CD4-positive, alpha-beta T cell (primary cell): ENCODE results near the gene PLEK. TPM values are rescaled to one million over a fixed set of nuclear protein-coding genes. Genes with fewer than 3 reads are reported as not detected.

Experiments
- ATAC-seq: fragments of 200-7000 bp; cut with Tn5 transposase; one replicate; pipeline ENCODE4 v1.10.0; 2022; ENCODE audit warnings: mild to moderate bottlenecking; ENCODE audit not compliant: poor library complexity
- CTCF ChIA-PET: fragments of 350-600 bp; sonication (Branson Sonifier 250); formaldehyde crosslinking; loops from one replicate; lab custom pipeline; 2021; ENCODE audit warnings: antibody characterized with exemption, inconsistent platforms; lab: Charles Lee
- POLR2A ChIA-PET: fragments of 350-600 bp; sonication (Branson Sonifier 250); formaldehyde crosslinking; loops from one replicate; lab custom pipeline; 2021; ENCODE audit warnings: antibody characterized with exemption, inconsistent platforms; lab: Charles Lee
- DNase-seq, 14 experiments: peaks; one replicate each; pipeline ENCODE4 v3.0.0-alpha.2; 2013 to 2020; ENCODE audit warnings: mixed read lengths in 2 of 14
- H3K27ac ChIP-seq, 2 donors: one replicate each; pipeline versions ENCODE4 v1.5.1 to v1.7.0; 2013; ENCODE audit warnings: low read length in 2 of 2, low read depth in 1 of 2, mild to moderate bottlenecking in 1 of 2
- H3K27me3 ChIP-seq, 2 experiments: 1 replicate in 1 of 2; 2 replicates in 1 of 2; pipeline versions ENCODE4 v1.6.1 to v1.7.0; 2013; ENCODE audit warnings: low read length in 2 of 2, control low read depth in 1 of 2, mild to moderate bottlenecking in 1 of 2, moderate library complexity in 1 of 2; ENCODE audit not compliant: insufficient read depth in 2 of 2, control insufficient read depth in 1 of 2
- H3K36me3 ChIP-seq: one replicate; pipeline ENCODE4 v1.6.1; 2013; ENCODE audit warnings: low read length, control low read depth; ENCODE audit not compliant: insufficient read depth
- H3K4me1 ChIP-seq: one replicate; pipeline ENCODE4 v1.6.1; 2013; ENCODE audit warnings: low read length, control low read depth; ENCODE audit not compliant: insufficient read depth
- H3K4me3 ChIP-seq: one replicate; pipeline ENCODE4 v1.5.1; 2013; ENCODE audit warnings: mild to moderate bottlenecking, low read length, moderate library complexity
- H3K9me3 ChIP-seq, 2 experiments: 1 replicate in 1 of 2; 2 replicates in 1 of 2; pipeline versions ENCODE4 v1.6.1 to v1.7.0; 2013; ENCODE audit warnings: low read length in 2 of 2, mild to moderate bottlenecking in 2 of 2, control low read depth in 1 of 2, moderate library complexity in 1 of 2; ENCODE audit not compliant: control insufficient read depth in 1 of 2, insufficient read depth in 1 of 2
- H3K27ac Mint-ChIP-seq: one replicate; pipeline ENCODE4 v1.8.0; 2020; ENCODE audit warnings: mixed read lengths
- H3K27me3 Mint-ChIP-seq: one replicate; pipeline ENCODE4 v1.8.0; 2021; ENCODE audit warnings: mixed read lengths
- H3K36me3 Mint-ChIP-seq: one replicate; pipeline ENCODE4 v1.8.0; 2021; ENCODE audit warnings: low read depth, mixed read lengths
- H3K4me1 Mint-ChIP-seq: one replicate; pipeline ENCODE4 v1.8.0; 2021; ENCODE audit warnings: low read depth, mixed read lengths
- H3K4me3 Mint-ChIP-seq: one replicate; pipeline ENCODE4 v1.8.0; 2020; ENCODE audit warnings: mild to moderate bottlenecking, mixed read lengths
- H3K9me3 Mint-ChIP-seq: one replicate; pipeline ENCODE4 v1.8.0; 2020; ENCODE audit warnings: mixed read lengths
- intact Hi-C, 2 experiments: fragments of 100-400 bp; cut with DNase I in 1 of 2; cut with micrococcal nuclease in 1 of 2; formaldehyde crosslinking; loops; one replicate each; pipeline versions ENCODE4 v1.15.1 to v1.9.0; 2023 to 2025; cut with DNase I, micrococcal nuclease
- total RNA-seq, 174 experiments: library from RNA in 2 of 174; stranded (reverse) in 2 of 174; gene quantifications; one replicate each; pipeline ENCODE4 v1.2.3 and lab custom pipeline; 2021 to 2026
- TF ChIP-seq, protein P1 (sequence below): fragments of 200-600 bp; IDR thresholded peaks from one replicate; pipeline ENCODE4 v1.8.0; 2022; ENCODE audit warnings: antibody characterized with exemption, mild to moderate bottlenecking

Gene PLEK
- total RNA-seq, 2 experiments from 2014 or later, result 5.3 to 6.3 TPM

- ChIA-PET POLR2A (no interaction called here), CTCF (no interaction called here)
- Mint-ChIP-seq H3K36me3 (no peaks in the 10 kb centered on the region), H3K4me3 (no peak overlapping the region), H3K27ac (no peak overlapping the region), H3K4me1 (no peaks in the 10 kb centered on the region), H3K27me3 (peaks cover 20% of the 10 kb centered on the region), H3K9me3 (peaks cover 4% of the 10 kb centered on the region)
- Histone ChIP-seq H3K4me3 (no peak overlapping the region), H3K27ac (no peak overlapping the region), H3K4me1 (peaks cover 20% of the 10 kb centered on the region), H3K9me3 (peaks cover 0 to 7% of the 10 kb centered on the region in 2 experiments), H3K36me3 (no peaks in the 10 kb centered on the region), H3K27me3 (peaks cover 3 to 4% of the 10 kb centered on the region in 2 experiments)
- TF ChIP-seq, protein P1, sequence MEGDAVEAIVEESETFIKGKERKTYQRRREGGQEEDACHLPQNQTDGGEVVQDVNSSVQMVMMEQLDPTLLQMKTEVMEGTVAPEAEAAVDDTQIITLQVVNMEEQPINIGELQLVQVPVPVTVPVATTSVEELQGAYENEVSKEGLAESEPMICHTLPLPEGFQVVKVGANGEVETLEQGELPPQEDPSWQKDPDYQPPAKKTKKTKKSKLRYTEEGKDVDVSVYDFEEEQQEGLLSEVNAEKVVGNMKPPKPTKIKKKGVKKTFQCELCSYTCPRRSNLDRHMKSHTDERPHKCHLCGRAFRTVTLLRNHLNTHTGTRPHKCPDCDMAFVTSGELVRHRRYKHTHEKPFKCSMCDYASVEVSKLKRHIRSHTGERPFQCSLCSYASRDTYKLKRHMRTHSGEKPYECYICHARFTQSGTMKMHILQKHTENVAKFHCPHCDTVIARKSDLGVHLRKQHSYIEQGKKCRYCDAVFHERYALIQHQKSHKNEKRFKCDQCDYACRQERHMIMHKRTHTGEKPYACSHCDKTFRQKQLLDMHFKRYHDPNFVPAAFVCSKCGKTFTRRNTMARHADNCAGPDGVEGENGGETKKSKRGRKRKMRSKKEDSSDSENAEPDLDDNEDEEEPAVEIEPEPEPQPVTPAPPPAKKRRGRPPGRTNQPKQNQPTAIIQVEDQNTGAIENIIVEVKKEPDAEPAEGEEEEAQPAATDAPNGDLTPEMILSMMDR, result no peak
- intact Hi-C loops, result no loop called here
- ATAC-seq (no peak), DNase-seq (no peak)
These were observed 39.1 kb downstream of the PLEK start for GRCh38 chr2:68404164-68404563.

- DNase-seq, result peak in 4 of 14 experiments; percentile 4 to 66 (median 58)
- H3K4me3 Mint-ChIP-seq, result no peak overlapping the region
- no peak overlapping the region for H3K4me3 ChIP-seq
- no peaks in the 10 kb centered on the region for H3K4me1 Mint-ChIP-seq
- H3K9me3 Mint-ChIP-seq, result peaks cover 4% of the 10 kb centered on the region
- no peaks in the 10 kb centered on the region for H3K36me3 ChIP-seq
- ChIA-PET CTCF (no interaction called here), POLR2A (no interaction called here)
- TF ChIP-seq, protein P1, result no peak
- H3K36me3 Mint-ChIP-seq, result no peaks in the 10 kb centered on the region
- H3K27me3 Mint-ChIP-seq, result peaks cover 20% of the 10 kb centered on the region
- H3K4me1 ChIP-seq, result peaks cover 20% of the 10 kb centered on the region
- no peak for ATAC-seq
- no peak overlapping the region for H3K27ac ChIP-seq
- peaks cover 0 to 7% of the 10 kb centered on the region in 2 experiments for H3K9me3 ChIP-seq
- no peak overlapping the region for H3K27ac Mint-ChIP-seq
- peaks cover 3 to 4% of the 10 kb centered on the region in 2 experiments for H3K27me3 ChIP-seq
- intact Hi-C loops, result no loop called here
These were observed 40.1 kb downstream of the PLEK start for GRCh38 chr2:68404893-68405799.

GRCh38 chr2:68411397-68412126 is 46.5 kb downstream of the PLEK start:
- H3K27ac Mint-ChIP-seq, result no peak overlapping the region
- no peak overlapping the region for H3K4me3 ChIP-seq

More at GRCh38 chr2:68411397-68412126, 46.5 kb downstream of the PLEK start:
- DNase-seq (peak in 1 of 14 experiments; percentile 55), ATAC-seq (no peak)
- ChIA-PET CTCF (no interaction called here), POLR2A (interaction anchor here (0.8 kb wide), 1 partner anchor 13 kb away, joined by 3 read pairs; no protein-coding TSS in a partner anchor)
- Histone ChIP-seq H3K27me3 (no peaks in the 10 kb centered on the region), H3K36me3 (no peaks in the 10 kb centered on the region), H3K4me1 (peaks cover 4% of the 10 kb centered on the region), H3K9me3 (no peaks in the 10 kb centered on the region), H3K27ac (no peak overlapping the region)
- peaks cover 4% of the 10 kb centered on the region for H3K27me3 Mint-ChIP-seq
- no peaks in the 10 kb centered on the region for H3K36me3 Mint-ChIP-seq
- H3K4me3 Mint-ChIP-seq, result no peak overlapping the region
- intact Hi-C loops, result no loop called here
- peaks cover 4% of the 10 kb centered on the region for H3K9me3 Mint-ChIP-seq
- TF ChIP-seq, protein P1, result no peak
- no peaks in the 10 kb centered on the region for H3K4me1 Mint-ChIP-seq
